ENCODE data around the gene ZNF618.
"Not testable (repeated sequence)": the region's sequence is repeated elsewhere in the genome, so short reads cannot be mapped to it uniquely, and the experiment has no call there.

GRCh38 chr9:113997064-113997463, 121.0 kb downstream of the ZNF618 start:
- TF ChIP-seq CTCF, POLR2A, EP300 (IDR thresholded peaks at IDR 0.05): not testable (repeated sequence)

Data from ovary (tissue), 3 donors.